ENCODE results near the gene CRYL1.

CRYL1 gene

GRCh38 chr13:20528452-20528851 lies 2.8 kb upstream of the CRYL1 start:
- Histone ChIP-seq H3K27ac (ENCODE audit: low read depth, low read length) (no peak overlapping the region), H3K9ac (ENCODE audit: low read depth in 1 of 2, low read length in 2 of 2) (no peak overlapping the region), H3K4me3 (ENCODE audit: low read depth in 1 of 2, low read length in 2 of 2) (no peak overlapping the region), H3K27me3 (ENCODE audit: control insufficient read depth in 1 of 2, insufficient read depth in 2 of 2, low read length in 2 of 2) (no peaks in the 10 kb centered on the region), H3K4me1 (ENCODE audit: control insufficient read depth in 1 of 2, insufficient read depth in 2 of 2, low read length in 2 of 2) (peaks cover 13 to 21% of the 10 kb centered on the region in 2 donors), H3K36me3 (ENCODE audit: control insufficient read depth in 1 of 2, insufficient read depth in 2 of 2, low read length in 2 of 2) (no peaks in the 10 kb centered on the region), H3K9me3 (ENCODE audit: control insufficient read depth in 1 of 2, low read length in 2 of 2) (no peaks in the 10 kb centered on the region)

DNA sequence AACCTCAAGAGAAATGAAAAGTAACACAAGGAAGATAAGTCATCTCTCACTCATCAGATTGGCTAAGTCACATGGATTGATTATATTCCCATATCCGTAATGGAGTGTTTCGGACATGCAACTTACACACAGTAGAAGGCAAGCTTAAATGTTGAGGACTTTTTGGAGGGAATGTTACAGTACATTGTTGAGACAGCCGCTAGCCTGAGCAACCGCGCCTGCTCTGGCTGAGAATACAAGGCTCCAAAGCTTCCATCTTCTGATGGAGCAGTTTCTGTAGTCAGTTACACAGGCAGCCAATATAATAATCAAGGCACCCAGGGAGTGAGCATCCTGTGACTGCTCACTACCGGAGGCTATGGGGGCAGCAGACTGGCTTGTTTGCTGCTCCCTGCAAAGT lies 1.0 kb upstream of the CRYL1 start:
- Histone ChIP-seq H3K36me3 (ENCODE audit: control insufficient read depth in 1 of 2, insufficient read depth in 2 of 2, low read length in 2 of 2) (no peaks in the 10 kb centered on the region), H3K9ac (ENCODE audit: low read depth in 1 of 2, low read length in 2 of 2) (peak overlapping the region; percentile 87 to 97), H3K27me3 (ENCODE audit: control insufficient read depth in 1 of 2, insufficient read depth in 2 of 2, low read length in 2 of 2) (no peaks in the 10 kb centered on the region), H3K4me1 (ENCODE audit: control insufficient read depth in 1 of 2, insufficient read depth in 2 of 2, low read length in 2 of 2) (peaks cover 21 to 27% of the 10 kb centered on the region in 2 donors), H3K9me3 (ENCODE audit: control insufficient read depth in 1 of 2, low read length in 2 of 2) (no peaks in the 10 kb centered on the region), H3K4me3 (ENCODE audit: low read depth in 1 of 2, low read length in 2 of 2) (peak overlapping the region; percentile 83 to 95), H3K27ac (ENCODE audit: low read depth, low read length) (no peak overlapping the region)

DNA sequence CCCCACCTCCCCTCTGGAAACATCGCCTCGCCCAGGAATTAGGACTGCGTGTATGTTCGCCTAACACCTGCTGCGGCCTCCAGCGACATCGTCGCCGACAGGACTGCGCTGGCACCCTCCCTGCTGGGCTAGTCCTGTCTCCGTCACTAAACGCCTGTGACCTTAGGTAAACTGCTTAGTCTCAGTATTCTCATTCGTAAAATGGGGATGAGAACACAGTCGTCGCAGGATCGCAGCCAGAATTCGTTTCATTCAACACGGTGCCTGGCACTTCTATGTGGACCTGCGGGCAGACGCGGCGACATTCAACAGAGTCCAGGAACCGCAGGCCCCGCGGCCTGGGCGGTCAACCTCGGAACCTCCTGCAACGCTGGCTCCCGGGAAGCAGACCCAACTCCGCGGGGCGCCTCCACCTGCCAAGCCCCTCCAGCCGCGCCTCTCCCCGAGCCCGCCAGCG lies 485 bp downstream of the CRYL1 start:
- no peaks in the 10 kb centered on the region for H3K36me3 ChIP-seq (ENCODE audit: control insufficient read depth in 1 of 2, insufficient read depth in 2 of 2, low read length in 2 of 2)
- no peaks in the 10 kb centered on the region for H3K27me3 ChIP-seq (ENCODE audit: control insufficient read depth in 1 of 2, insufficient read depth in 2 of 2, low read length in 2 of 2)
- H3K9ac ChIP-seq (ENCODE audit: low read depth in 1 of 2, low read length in 2 of 2), result peak overlapping the region; percentile 75 to 87
- peak overlapping the region; percentile 83 to 95 for H3K4me3 ChIP-seq (ENCODE audit: low read depth in 1 of 2, low read length in 2 of 2)
- H3K27ac ChIP-seq (ENCODE audit: low read depth, low read length), result peak overlapping the region; percentile 87
- H3K9me3 ChIP-seq (ENCODE audit: control insufficient read depth in 1 of 2, low read length in 2 of 2), result no peaks in the 10 kb centered on the region
- H3K4me1 ChIP-seq (ENCODE audit: control insufficient read depth in 1 of 2, insufficient read depth in 2 of 2, low read length in 2 of 2), result peaks cover 32% of the 10 kb centered on the region in 2 donors

DNA sequence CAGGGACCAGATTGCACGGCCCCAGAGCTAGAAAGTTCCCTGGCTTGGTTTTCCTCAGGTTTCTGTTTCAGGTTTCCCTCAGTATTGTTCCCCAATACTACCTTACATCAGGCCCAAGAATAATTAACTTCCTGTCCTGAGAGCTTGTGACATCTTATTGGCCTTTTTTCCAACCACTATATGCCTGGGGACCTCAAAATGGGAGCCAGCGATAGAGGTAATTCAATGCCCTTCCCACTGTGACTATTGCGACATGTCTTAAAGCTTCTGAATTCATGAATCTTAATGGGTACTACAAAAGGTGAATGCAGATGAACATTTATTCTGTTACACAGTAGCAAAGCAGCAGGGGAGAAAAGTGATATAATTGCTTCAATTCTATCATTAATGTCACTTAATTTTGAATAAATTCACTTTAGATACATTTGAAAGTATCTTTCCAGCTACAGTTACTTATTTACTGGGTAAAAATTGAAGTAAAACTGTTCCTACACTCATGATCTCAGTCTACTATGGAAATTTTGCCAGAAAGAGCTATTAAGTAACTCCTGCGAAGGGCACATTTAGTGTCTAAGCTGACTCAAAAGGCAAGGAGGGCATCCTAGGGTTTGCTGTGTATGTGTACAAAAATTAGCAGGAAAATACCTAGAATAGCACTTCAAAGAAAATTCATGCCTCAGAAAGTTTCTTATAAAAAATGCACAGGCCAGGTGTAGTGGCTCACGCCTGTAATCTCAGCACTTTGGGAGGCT lies 4.1 kb downstream of the CRYL1 start:
- no peaks in the 10 kb centered on the region for H3K36me3 ChIP-seq (ENCODE audit: control insufficient read depth in 1 of 2, insufficient read depth in 2 of 2, low read length in 2 of 2)
- H3K27ac ChIP-seq (ENCODE audit: low read depth, low read length), result peak overlapping the region; percentile 21
- no peak overlapping the region for H3K9ac ChIP-seq (ENCODE audit: low read depth in 1 of 2, low read length in 2 of 2)
- peaks cover 27 to 41% of the 10 kb centered on the region in 2 donors for H3K4me1 ChIP-seq (ENCODE audit: control insufficient read depth in 1 of 2, insufficient read depth in 2 of 2, low read length in 2 of 2)
- H3K27me3 ChIP-seq (ENCODE audit: control insufficient read depth in 1 of 2, insufficient read depth in 2 of 2, low read length in 2 of 2), result no peaks in the 10 kb centered on the region
- peak overlapping the region in 1 of 2 donors; percentile 27 for H3K4me3 ChIP-seq (ENCODE audit: low read depth in 1 of 2, low read length in 2 of 2)
- H3K9me3 ChIP-seq (ENCODE audit: control insufficient read depth in 1 of 2, low read length in 2 of 2), result no peaks in the 10 kb centered on the region

- Histone ChIP-seq H3K27me3 (ENCODE audit: control insufficient read depth in 1 of 2, insufficient read depth in 2 of 2, low read length in 2 of 2) (no peaks in the 10 kb centered on the region), H3K36me3 (ENCODE audit: control insufficient read depth in 1 of 2, insufficient read depth in 2 of 2, low read length in 2 of 2) (no peaks in the 10 kb centered on the region), H3K4me3 (ENCODE audit: low read depth in 1 of 2, low read length in 2 of 2) (peak overlapping the region; percentile 24 to 40), H3K9me3 (ENCODE audit: control insufficient read depth in 1 of 2, low read length in 2 of 2) (no peaks in the 10 kb centered on the region), H3K4me1 (ENCODE audit: control insufficient read depth in 1 of 2, insufficient read depth in 2 of 2, low read length in 2 of 2) (peaks cover 21 to 38% of the 10 kb centered on the region in 2 donors), H3K27ac (ENCODE audit: low read depth, low read length) (peak overlapping the region; percentile 58), H3K9ac (ENCODE audit: low read depth in 1 of 2, low read length in 2 of 2) (no peak overlapping the region)
Measured at GRCh38 chr13:20519875-20520274, 5.8 kb downstream of the CRYL1 start.

GRCh38 chr13:20518660-20519100 lies 7.0 kb downstream of the CRYL1 start:
- Histone ChIP-seq H3K4me3 (ENCODE audit: low read depth in 1 of 2, low read length in 2 of 2) (no peak overlapping the region), H3K27ac (ENCODE audit: low read depth, low read length) (no peak overlapping the region), H3K9me3 (ENCODE audit: control insufficient read depth in 1 of 2, low read length in 2 of 2) (no peaks in the 10 kb centered on the region), H3K36me3 (ENCODE audit: control insufficient read depth in 1 of 2, insufficient read depth in 2 of 2, low read length in 2 of 2) (peaks cover 0 to 4% of the 10 kb centered on the region in 2 donors), H3K27me3 (ENCODE audit: control insufficient read depth in 1 of 2, insufficient read depth in 2 of 2, low read length in 2 of 2) (no peaks in the 10 kb centered on the region), H3K4me1 (ENCODE audit: control insufficient read depth in 1 of 2, insufficient read depth in 2 of 2, low read length in 2 of 2) (peaks cover 14 to 33% of the 10 kb centered on the region in 2 donors), H3K9ac (ENCODE audit: low read depth in 1 of 2, low read length in 2 of 2) (no peak overlapping the region)

GRCh38 chr13:20514866-20515265 lies 10.8 kb downstream of the CRYL1 start:
- no peak overlapping the region for H3K4me3 ChIP-seq (ENCODE audit: low read depth in 1 of 2, low read length in 2 of 2)
- H3K9me3 ChIP-seq (ENCODE audit: control insufficient read depth in 1 of 2, low read length in 2 of 2), result no peaks in the 10 kb centered on the region
- H3K4me1 ChIP-seq (ENCODE audit: control insufficient read depth in 1 of 2, insufficient read depth in 2 of 2, low read length in 2 of 2), result peaks cover 0 to 9% of the 10 kb centered on the region in 2 donors
- no peaks in the 10 kb centered on the region for H3K27me3 ChIP-seq (ENCODE audit: control insufficient read depth in 1 of 2, insufficient read depth in 2 of 2, low read length in 2 of 2)
- no peak overlapping the region for H3K9ac ChIP-seq (ENCODE audit: low read depth in 1 of 2, low read length in 2 of 2)
- H3K27ac ChIP-seq (ENCODE audit: low read depth, low read length), result no peak overlapping the region
- H3K36me3 ChIP-seq (ENCODE audit: control insufficient read depth in 1 of 2, insufficient read depth in 2 of 2, low read length in 2 of 2), result peaks cover 15 to 36% of the 10 kb centered on the region in 2 donors

DNA sequence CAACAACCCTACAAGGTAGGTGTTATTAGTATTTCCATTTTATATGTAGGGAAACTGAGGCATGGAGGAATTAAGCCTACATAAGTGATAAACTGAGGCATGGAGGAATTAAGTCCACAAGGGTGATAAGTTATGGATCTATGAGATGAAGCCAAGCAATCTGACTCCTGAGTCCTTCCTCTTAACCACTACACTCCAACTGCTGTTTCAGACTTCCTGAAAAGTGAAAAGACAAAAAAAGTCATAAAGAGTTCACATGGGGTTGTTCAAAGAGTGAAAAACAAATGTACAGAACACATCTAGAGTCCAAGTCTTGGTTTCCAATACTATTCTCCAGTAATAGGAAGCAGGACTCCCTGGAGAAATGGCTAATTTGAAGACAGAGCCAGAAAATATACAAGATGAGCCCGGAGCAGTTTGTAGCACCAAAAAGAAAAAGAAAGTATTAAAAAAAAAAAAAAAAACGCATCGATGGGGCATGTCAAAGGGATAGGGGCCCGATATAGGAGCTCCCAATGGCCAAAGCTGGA lies 12.1 kb downstream of the CRYL1 start:
- peaks cover 0 to 6% of the 10 kb centered on the region in 2 donors for H3K4me1 ChIP-seq (ENCODE audit: control insufficient read depth in 1 of 2, insufficient read depth in 2 of 2, low read length in 2 of 2)
- H3K9me3 ChIP-seq (ENCODE audit: control insufficient read depth in 1 of 2, low read length in 2 of 2), result no peaks in the 10 kb centered on the region
- no peak overlapping the region for H3K9ac ChIP-seq (ENCODE audit: low read depth in 1 of 2, low read length in 2 of 2)
- no peak overlapping the region for H3K4me3 ChIP-seq (ENCODE audit: low read depth in 1 of 2, low read length in 2 of 2)
- H3K36me3 ChIP-seq (ENCODE audit: control insufficient read depth in 1 of 2, insufficient read depth in 2 of 2, low read length in 2 of 2), result peaks cover 15 to 39% of the 10 kb centered on the region in 2 donors
- H3K27me3 ChIP-seq (ENCODE audit: control insufficient read depth in 1 of 2, insufficient read depth in 2 of 2, low read length in 2 of 2), result no peaks in the 10 kb centered on the region
- no peak overlapping the region for H3K27ac ChIP-seq (ENCODE audit: low read depth, low read length)

- Histone ChIP-seq H3K36me3 (ENCODE audit: control insufficient read depth in 1 of 2, insufficient read depth in 2 of 2, low read length in 2 of 2) (peaks cover 18 to 45% of the 10 kb centered on the region in 2 donors), H3K4me1 (ENCODE audit: control insufficient read depth in 1 of 2, insufficient read depth in 2 of 2, low read length in 2 of 2) (no peaks in the 10 kb centered on the region), H3K4me3 (ENCODE audit: low read depth in 1 of 2, low read length in 2 of 2) (no peak overlapping the region), H3K27me3 (ENCODE audit: control insufficient read depth in 1 of 2, insufficient read depth in 2 of 2, low read length in 2 of 2) (no peaks in the 10 kb centered on the region), H3K27ac (ENCODE audit: low read depth, low read length) (no peak overlapping the region), H3K9ac (ENCODE audit: low read depth in 1 of 2, low read length in 2 of 2) (no peak overlapping the region), H3K9me3 (ENCODE audit: control insufficient read depth in 1 of 2, low read length in 2 of 2) (no peaks in the 10 kb centered on the region)
Measured at GRCh38 chr13:20512042-20512683, 13.5 kb downstream of the CRYL1 start.

DNA sequence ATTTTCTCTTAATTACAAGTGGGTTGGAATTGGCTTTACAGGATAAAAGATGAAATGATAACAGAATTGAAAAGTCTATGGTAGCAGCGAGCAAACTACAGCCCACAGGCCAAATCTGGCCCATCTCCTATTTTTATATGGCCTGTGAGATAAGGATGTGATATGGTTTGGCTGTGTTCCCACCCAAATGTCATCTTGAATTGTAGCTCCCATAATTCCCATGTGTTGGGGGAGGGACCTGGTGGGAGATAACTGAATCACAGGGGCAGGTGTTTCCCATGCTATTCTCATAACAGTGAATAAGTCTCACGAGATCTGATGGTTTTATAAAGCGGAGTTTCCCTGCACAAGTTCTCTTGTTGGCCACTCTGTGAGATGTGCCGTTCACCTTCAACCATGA lies 19.0 kb downstream of the CRYL1 start:
- Histone ChIP-seq H3K9ac (ENCODE audit: low read depth in 1 of 2, low read length in 2 of 2) (no peak overlapping the region), H3K27ac (ENCODE audit: low read depth, low read length) (no peak overlapping the region), H3K27me3 (ENCODE audit: control insufficient read depth in 1 of 2, insufficient read depth in 2 of 2, low read length in 2 of 2) (no peaks in the 10 kb centered on the region), H3K4me3 (ENCODE audit: low read depth in 1 of 2, low read length in 2 of 2) (no peak overlapping the region), H3K4me1 (ENCODE audit: control insufficient read depth in 1 of 2, insufficient read depth in 2 of 2, low read length in 2 of 2) (no peaks in the 10 kb centered on the region), H3K9me3 (ENCODE audit: control insufficient read depth in 1 of 2, low read length in 2 of 2) (no peaks in the 10 kb centered on the region), H3K36me3 (ENCODE audit: control insufficient read depth in 1 of 2, insufficient read depth in 2 of 2, low read length in 2 of 2) (peaks cover 27 to 51% of the 10 kb centered on the region in 2 donors)

Measured in duodenal mucosa (tissue), 2 donors.